GM18909 (cell line): ENCODE measurements around the gene PEAR1.
"Not testable (repeated sequence)": the region's sequence is repeated elsewhere in the genome, so short reads cannot be mapped to it uniquely, and the experiment has no call there.

Source experiments
- ATAC-seq: cut with Tn5 transposase; IDR thresholded peaks from one replicate; pipeline ENCODE4 v1.9.1; 2021; ENCODE audit warnings: mild to moderate bottlenecking; ENCODE audit not compliant: unreplicated experiment, poor library complexity

The PEAR1 gene

GRCh38 chr1:156912310-156912709 lies 18.8 kb downstream of the PEAR1 start:
- ATAC-seq = no peak

GRCh38 chr1:156912861-156913808 lies 19.6 kb downstream of the PEAR1 start:
- no peak for ATAC-seq

GRCh38 chr1:156913809-156914387 lies 20.4 kb downstream of the PEAR1 start:
- ATAC-seq = no peak

GRCh38 chr1:156914440-156914856 lies 20.9 kb downstream of the PEAR1 start:
- no peak for ATAC-seq

GRCh38 chr1:156920233-156921052 lies 26.9 kb downstream of the PEAR1 start, which contains the start of gene LRRC71:
LRRC71 (plus strand) TSS chr1:156920632; CDS start chr1:156920804, 172 bp downstream.
- no peak for ATAC-seq

- ATAC-seq = no peak
These were observed 27.6 kb downstream of the PEAR1 start for GRCh38 chr1:156921053-156921529.

- no peak for ATAC-seq
These were observed 29.6 kb downstream of the PEAR1 start for GRCh38 chr1:156922986-156923669.

- ATAC-seq = no peak
These were observed 30.4 kb downstream of the PEAR1 start for GRCh38 chr1:156923670-156924477.

- ATAC-seq = no peak
These were observed 31.1 kb downstream of the PEAR1 start for GRCh38 chr1:156924478-156925153.

GRCh38 chr1:156925154-156926010 lies 31.9 kb downstream of the PEAR1 start:
- ATAC-seq = no peak

- no peak for ATAC-seq
These were observed 32.7 kb downstream of the PEAR1 start for GRCh38 chr1:156926175-156926574.

- ATAC-seq = not testable (repeated sequence)
These were observed 33.2 kb downstream of the PEAR1 start for GRCh38 chr1:156926695-156927094.

- ATAC-seq = no peak
These were observed 33.9 kb downstream of the PEAR1 start for GRCh38 chr1:156927215-156928042.

GRCh38 chr1:156928043-156928602 lies 34.6 kb downstream of the PEAR1 start:
- ATAC-seq = no peak

- no peak for ATAC-seq
These were observed 36.2 kb downstream of the PEAR1 start for GRCh38 chr1:156929596-156930238.

GRCh38 chr1:156930483-156930882 lies 37.0 kb downstream of the PEAR1 start:
- no peak for ATAC-seq
